GM21825 (cell line): ENCODE results near the gene SWAP70.
"Not testable (repeated sequence)": the region's sequence is repeated elsewhere in the genome, so short reads cannot be mapped to it uniquely, and the experiment has no call there.

Experiments used
- ATAC-seq: cut with Tn5 transposase; IDR thresholded peaks from one replicate; pipeline ENCODE4 v1.9.1; 2021; ENCODE audit warnings: mild to moderate bottlenecking, moderate library complexity; ENCODE audit not compliant: unreplicated experiment

Gene SWAP70

GRCh38 chr11:9663699-9664275 is at the start of gene SWAP70:
SWAP70 (plus strand) TSS chr11:9664077; CDS start chr11:9664180, 103 bp downstream.
- peak; percentile 76 for ATAC-seq

- peak; percentile 52 for ATAC-seq
Observed at GRCh38 chr11:9615031-9615451, 48.8 kb upstream of the SWAP70 start.

GRCh38 chr11:9616042-9616675 is 47.7 kb upstream of the SWAP70 start:
- no peak for ATAC-seq

- no peak for ATAC-seq
Observed at GRCh38 chr11:9616858-9617257, 47.0 kb upstream of the SWAP70 start.

DNA sequence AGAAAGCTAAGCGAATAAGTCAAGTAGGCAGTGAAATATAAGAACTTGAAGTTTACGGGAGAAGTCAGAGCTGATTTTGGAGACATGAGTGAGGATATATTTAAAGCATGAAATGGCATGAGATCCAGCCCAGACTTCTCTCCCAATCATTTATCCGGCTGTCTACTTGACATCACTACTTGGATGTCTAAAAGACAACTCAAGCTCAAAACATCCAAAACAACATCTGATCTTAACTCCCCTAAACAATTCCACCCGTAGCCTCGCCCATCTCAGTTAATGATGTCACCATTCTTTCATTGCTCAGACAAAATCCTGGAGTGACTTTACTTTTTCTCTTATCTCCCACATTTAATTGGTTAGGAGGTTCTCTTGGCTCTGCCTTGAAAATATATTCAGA is 45.9 kb upstream of the SWAP70 start:
- no peak for ATAC-seq

DNA sequence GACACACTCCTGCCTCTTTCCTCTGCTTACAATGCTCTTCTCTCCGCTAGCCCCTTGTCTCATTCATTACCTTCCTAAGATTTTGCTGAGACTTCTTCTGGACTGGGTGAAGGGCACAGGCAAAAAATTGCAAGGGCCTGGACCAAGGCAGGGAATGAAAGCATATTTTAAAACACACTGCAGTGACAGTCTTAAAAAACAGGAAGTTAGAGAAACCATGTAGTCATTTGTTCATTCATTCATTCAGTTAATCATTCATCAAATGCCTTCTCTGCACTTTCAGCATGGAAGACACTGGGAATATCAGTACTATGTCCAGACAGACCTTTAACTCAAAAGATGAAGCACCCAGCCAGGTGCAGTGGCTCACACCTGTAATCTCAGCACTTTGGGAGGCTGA is 44.9 kb upstream of the SWAP70 start:
- ATAC-seq = no peak

GRCh38 chr11:9619971-9620370 is 43.9 kb upstream of the SWAP70 start:
- ATAC-seq = no peak

GRCh38 chr11:9622353-9622752 is 41.5 kb upstream of the SWAP70 start:
- ATAC-seq = not testable (repeated sequence)

DNA sequence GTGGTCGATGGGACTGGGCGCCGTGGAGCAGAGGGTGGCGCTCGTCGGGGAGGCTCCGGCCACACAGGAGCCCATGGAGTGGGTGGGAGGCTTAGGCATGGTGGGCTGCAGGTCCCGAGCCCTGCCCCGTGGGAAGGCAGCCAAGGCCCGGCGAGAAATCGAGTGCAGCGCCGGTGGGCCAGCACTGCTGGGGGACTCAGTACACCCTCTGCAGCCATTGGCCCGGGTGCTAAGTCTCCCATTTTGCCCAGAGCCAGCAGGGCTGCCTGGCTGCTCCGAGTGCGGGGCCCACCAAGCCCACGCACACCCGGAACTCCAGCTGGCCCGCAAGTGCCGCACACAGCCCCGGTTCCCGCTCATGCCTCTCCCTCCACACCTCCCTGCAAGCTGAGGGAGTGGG is 40.8 kb upstream of the SWAP70 start:
- not testable (repeated sequence) for ATAC-seq

GRCh38 chr11:9624448-9624847 is 39.4 kb upstream of the SWAP70 start:
- no peak for ATAC-seq

DNA sequence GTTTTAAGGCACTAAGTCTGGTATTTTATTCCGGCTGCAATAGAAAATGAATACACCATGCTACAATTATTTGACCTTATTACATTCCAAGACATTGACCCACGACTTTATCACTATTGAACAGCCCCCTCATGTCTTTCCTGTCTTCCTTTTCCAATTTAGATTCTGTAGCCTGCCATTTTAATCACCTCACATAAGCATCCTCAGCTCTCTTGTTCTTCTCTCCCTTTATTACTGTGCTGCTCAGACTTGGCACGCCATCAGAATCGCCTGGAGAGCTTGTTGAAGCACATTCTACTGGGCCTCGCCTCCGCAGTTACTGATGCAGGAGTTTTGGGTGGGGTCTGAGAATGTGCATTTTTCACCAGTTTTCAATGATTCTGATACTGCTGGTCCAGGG is 38.7 kb upstream of the SWAP70 start:
- no peak for ATAC-seq

DNA sequence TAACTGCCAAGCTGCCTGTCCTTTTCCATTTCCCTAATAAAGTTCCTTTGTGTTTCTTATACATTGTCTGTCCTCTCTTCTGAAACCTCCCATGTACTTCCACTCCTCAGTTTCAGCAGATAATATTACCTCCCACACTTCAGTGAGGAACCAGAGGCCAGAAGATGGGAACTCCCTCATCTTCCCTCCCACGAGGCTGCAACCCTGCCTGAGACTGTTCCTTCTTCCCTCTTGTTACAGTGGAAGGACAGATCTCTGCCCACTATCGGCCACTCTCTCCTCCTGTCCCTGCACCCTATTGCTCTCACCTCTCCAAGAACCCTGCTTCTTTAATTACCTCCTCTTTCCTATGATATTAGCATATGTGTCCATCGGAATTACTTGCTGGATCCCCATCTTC is 38.1 kb upstream of the SWAP70 start:
- no peak for ATAC-seq

GRCh38 chr11:9626496-9627394 is 37.1 kb upstream of the SWAP70 start:
- ATAC-seq = no peak

DNA sequence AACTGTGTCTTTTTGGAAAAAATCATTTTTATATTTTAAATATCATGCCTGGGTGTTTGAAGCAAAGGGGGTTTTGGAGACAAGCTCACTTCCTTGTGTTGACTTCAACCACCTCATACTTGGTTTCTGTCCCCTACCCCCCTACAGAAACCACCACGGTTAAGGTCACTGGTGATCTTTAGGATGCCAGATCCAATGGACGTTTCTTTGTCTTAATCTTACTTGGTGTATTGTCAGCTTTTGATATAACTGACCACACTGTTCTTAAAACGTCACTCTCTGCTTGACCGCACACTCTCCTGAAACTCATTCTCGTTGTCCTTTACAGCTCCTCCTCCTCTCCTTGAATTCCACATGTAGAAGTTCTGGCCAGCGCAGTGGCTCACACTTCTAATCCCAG is 34.8 kb upstream of the SWAP70 start:
- ATAC-seq = peak; percentile 76

DNA sequence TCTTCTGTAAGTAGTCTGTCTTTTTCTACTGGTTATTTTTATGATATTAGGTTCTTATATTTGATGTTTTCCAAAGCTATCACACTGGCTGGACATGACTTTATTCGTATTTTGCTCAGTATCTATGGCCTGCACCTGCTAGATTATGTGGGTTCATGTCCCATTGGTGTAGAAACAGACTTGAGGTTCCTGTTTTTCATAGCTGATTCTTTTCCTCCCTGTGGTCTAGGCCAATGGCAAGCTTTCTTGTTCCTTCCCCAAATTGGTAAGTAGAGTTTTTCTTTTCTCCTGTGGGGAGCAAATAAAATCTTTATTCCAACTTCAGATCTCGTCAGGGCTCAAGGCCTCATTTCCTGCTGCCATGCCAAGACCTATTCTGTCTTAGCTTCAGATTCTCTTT is 30.2 kb upstream of the SWAP70 start:
- no peak for ATAC-seq

DNA sequence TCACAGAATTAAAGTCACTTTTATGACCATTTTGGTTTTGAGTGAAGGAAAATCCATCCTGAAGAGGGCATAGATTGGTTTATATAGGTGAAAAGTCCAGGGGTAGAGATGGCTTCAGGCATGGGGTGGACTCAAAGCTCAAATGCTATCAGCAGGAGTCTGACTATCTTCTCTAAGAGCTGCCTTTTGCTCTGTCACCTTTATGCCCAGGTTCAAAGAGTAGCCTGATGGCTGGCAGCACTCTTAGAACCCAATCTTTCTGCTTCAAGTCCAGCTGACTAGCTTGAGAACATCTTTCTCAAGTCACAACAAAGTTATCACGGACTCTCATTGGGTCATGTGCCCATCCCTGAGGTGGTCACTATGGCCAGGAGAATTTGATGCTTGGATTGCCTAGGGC is 27.2 kb upstream of the SWAP70 start:
- no peak for ATAC-seq

DNA sequence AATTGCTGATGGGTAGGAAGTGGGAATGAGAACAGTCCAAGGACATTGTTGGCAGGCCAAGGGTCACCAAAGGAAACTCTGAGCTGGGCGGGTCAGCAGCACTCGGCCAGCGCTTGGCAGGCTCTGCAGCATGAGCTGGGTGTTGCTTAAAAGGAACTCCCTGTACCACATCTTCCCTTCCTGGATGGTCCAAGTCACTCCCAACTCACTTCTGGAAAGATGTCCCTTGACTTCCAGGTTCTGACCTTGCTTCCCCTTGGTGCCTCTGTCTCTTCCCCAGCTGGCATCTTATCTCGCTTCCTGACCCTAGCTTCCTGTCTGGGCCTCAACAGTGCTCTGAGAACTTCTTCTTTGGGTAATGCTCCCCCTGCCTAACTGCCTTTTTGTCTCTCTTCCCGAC is 24.8 kb upstream of the SWAP70 start:
- ATAC-seq = no peak

DNA sequence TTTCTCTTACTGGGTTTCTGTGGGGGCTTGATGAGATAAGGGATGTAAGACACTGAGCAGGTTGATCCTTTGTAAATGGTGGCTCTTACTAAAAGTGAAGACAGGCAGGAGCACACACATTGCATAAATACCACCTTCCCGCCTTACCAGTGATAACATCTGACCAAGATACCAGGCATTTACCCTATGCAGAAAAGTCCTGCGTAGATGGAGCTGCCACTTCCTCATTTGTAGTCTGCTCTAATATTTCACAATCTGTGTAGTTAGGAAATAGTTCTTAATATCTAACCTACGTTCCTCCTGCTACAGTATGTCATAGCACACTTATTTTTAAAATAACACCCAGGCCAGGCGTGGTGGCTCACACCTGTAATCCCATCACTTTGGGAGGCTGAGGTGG is 23.9 kb upstream of the SWAP70 start:
- ATAC-seq = no peak

- ATAC-seq = no peak
Observed at GRCh38 chr11:9642894-9643293, 21.0 kb upstream of the SWAP70 start.

DNA sequence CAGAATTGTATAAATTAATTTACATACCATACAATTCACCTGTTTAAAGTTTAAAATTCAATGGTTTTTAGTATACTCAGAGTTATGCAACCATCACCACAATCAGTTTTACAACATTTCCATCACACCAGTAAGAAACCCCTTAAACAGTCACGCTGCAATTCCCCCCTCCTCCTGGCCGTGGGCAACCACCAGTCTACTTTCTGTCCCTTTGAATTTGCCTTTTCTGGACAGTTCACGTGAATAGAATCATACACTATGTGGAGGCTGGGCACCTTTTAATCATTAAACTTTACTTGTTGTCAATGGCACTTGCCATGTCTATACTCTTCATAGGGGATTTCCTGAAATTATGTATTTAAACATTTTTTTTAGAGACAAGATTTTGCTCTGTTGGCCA is 20.1 kb upstream of the SWAP70 start:
- peak; percentile 90 for ATAC-seq

DNA sequence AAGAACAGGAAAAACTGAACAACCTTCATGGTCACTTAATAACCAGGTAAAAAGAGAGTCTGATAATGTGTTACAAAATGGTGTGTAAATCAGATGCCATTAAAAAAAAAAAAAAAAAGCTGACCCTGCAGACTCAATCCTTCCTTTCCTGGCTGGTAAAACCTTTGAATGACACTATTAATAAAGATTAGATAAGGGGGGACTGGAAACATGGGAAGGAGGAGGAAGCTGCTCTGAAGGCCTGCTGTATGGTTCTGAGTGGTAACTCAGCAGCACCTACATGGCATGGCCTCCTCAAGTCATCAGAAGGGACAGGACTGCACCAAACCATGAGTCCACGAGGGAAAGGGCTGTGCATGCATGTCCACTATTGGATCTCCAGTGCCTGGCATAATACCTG is 18.0 kb upstream of the SWAP70 start:
- no peak for ATAC-seq

DNA sequence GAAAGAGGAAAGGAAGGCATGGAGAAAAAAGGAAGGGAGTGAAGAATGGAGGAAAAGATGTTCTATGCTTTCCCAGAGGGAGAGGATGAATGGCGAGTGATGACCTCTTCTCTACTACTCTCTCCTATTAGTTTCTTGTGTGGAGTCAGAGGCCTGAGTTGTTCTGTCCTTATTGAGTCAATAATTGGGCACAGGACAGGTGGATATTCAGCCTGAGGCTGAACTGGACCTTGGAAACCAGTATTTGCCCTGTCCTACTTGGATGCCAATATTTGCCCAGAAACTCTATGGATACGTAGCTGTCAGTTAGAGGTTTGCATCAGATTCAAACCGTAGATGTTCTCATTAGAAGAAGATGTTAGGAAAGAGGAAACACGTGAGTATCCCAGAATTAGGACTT is 17.6 kb upstream of the SWAP70 start:
- ATAC-seq = no peak
